ENCODE data around the gene PTP4A2.

- TF ChIP-seq POLR2A (IDR thresholded peaks at IDR 0.05; ENCODE audit: extremely low read depth, insufficient read length) (no peak), CTCF (IDR thresholded peaks at IDR 0.05; ENCODE audit: low read depth, low read length) (no peak)
Measured at GRCh38 chr1:31881688-31882000, 56.5 kb downstream of the PTP4A2 start.
